Activated CD4-positive, alpha-beta T cell treated with anti-CD3 and anti-CD28 coated beads for 36 hours (primary cell): ENCODE results near the gene PARP14. TPM values are rescaled to one million over a fixed set of nuclear protein-coding genes. Genes with fewer than 3 reads are reported as not detected.
A peak's percentile ranks its signal among the peaks of the same experiment; 100 is the strongest.
"Not testable (repeated sequence)": the region's sequence is repeated elsewhere in the genome, so short reads cannot be mapped to it uniquely, and the experiment has no call there.

ENCODE experiments used
- ATAC-seq: fragments of 200-7000 bp; cut with Tn5 transposase; one replicate; pipeline ENCODE4 v1.10.0; 2021; ENCODE audit warnings: mild to moderate bottlenecking, moderate library complexity
- CTCF ChIA-PET: fragments of 350-600 bp; sonication (Branson Sonifier 250); formaldehyde crosslinking; loops from one replicate; lab custom pipeline; 2021; ENCODE audit warnings: antibody characterized with exemption; lab: Charles Lee
- POLR2A ChIA-PET: fragments of 350-600 bp; sonication (Branson Sonifier 250); formaldehyde crosslinking; loops from one replicate; lab custom pipeline; 2021; ENCODE audit warnings: antibody characterized with exemption, inconsistent platforms; lab: Charles Lee
- DNase-seq: peaks from one replicate; pipeline ENCODE4 v3.0.0-alpha.2; 2020
- H3K27ac Mint-ChIP-seq: one replicate; pipeline ENCODE4 v1.8.0; 2021; ENCODE audit warnings: mixed read lengths
- H3K27me3 Mint-ChIP-seq: one replicate; pipeline ENCODE4 v1.8.0; 2021; ENCODE audit warnings: mixed read lengths
- H3K36me3 Mint-ChIP-seq: one replicate; pipeline ENCODE4 v1.8.0; 2021; ENCODE audit warnings: low read depth, mixed read lengths
- H3K4me1 Mint-ChIP-seq: one replicate; pipeline ENCODE4 v1.8.0; 2021; ENCODE audit warnings: mixed read lengths
- H3K4me3 Mint-ChIP-seq: one replicate; pipeline ENCODE4 v1.8.0; 2021; ENCODE audit warnings: mild to moderate bottlenecking, moderate library complexity, mixed read lengths
- H3K9me3 Mint-ChIP-seq: one replicate; pipeline ENCODE4 v1.8.0; 2021; ENCODE audit warnings: low read depth, mixed read lengths
- intact Hi-C, 2 experiments: fragments of 100-400 bp; cut with DNase I in 1 of 2; cut with micrococcal nuclease in 1 of 2; formaldehyde crosslinking; loops; one replicate each; pipeline versions ENCODE4 v1.14.2 to v1.15.1; 2022 to 2024; cut with DNase I, micrococcal nuclease
- total RNA-seq, 2 experiments: library from RNA; stranded (reverse); gene quantifications; one replicate each; pipeline ENCODE4 v1.2.3, GENCODE V29; 2021

Gene PARP14
- total RNA-seq, 2 experiments from 2014 or later: 51.6 to 57.9 TPM

DNA sequence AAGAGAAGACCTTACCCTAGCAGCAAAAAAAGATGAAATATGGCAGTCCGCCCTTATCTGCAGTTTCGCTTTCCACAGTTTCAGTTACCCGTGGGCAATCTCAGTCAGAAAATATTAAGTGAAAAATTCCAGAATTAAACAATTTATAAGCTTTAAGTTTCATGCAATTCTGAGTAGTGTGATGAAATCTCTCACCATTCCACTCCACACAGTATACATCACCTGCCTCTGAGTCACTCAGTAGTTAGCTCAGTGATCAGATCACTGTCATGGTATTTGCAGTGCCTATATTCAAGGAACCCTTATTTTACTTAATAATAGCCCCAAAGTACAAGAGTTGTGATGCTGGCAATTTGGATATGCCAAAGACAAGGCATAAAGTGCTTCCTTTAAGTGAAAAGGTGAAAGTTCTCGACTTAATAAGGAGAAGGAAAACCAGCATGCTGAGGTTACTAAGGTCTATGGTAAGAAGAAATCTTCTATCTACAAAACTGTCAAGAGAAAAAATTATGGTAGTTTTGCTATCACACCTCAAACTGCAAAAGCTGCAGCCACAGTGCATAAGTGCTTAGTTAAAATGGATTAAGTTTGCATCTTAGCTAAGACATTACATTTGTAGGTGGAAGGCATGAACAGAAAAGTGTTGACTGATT, 64.9 kb downstream of the PARP14 start:
- H3K27me3 Mint-ChIP-seq: no peaks in the 10 kb centered on the region
- intact Hi-C loops: no loop called here
- ChIA-PET POLR2A (no interaction called here), CTCF (interaction anchor here (0.6 to 2.6 kb wide), 3 partner anchors 9 to 148 kb away, joined by 3 to 11 read pairs (median 3); no protein-coding TSS in a partner anchor)
- no peak overlapping the region for H3K4me3 Mint-ChIP-seq
- H3K9me3 Mint-ChIP-seq: no peaks in the 10 kb centered on the region
- ATAC-seq (peak; percentile 66), DNase-seq (no peak)
- H3K4me1 Mint-ChIP-seq: no peaks in the 10 kb centered on the region
- no peak overlapping the region for H3K27ac Mint-ChIP-seq
- peaks cover 33% of the 10 kb centered on the region for H3K36me3 Mint-ChIP-seq

DNA sequence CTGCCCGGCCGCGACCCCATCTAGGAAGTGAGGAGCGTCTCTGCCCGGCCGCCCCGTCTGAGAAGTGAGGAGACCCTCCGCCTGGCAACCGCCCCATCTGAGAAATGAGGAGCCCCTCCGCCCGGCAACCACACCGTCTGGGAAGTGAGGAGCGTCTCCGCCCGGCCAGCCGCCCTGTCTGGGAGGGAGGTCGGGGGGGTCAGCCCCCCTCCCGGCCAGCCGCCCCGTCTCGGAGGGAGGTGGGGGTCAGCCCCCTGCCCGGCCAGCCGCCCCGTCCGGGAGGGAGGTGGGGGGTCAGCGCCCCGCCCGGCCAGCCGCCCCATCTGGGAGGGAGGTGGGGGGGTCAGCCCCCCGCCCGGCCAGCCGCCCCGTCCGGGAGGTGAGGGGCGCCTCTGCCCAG, 66.7 kb downstream of the PARP14 start:
- intact Hi-C loops, CTCF ChIA-PET, H3K4me1 Mint-ChIP-seq, ATAC-seq, H3K4me3 Mint-ChIP-seq, POLR2A ChIA-PET, DNase-seq, H3K9me3 Mint-ChIP-seq, H3K27me3 Mint-ChIP-seq, H3K27ac Mint-ChIP-seq: not testable (repeated sequence)
- peaks cover 30% of the 10 kb centered on the region for H3K36me3 Mint-ChIP-seq

DNA sequence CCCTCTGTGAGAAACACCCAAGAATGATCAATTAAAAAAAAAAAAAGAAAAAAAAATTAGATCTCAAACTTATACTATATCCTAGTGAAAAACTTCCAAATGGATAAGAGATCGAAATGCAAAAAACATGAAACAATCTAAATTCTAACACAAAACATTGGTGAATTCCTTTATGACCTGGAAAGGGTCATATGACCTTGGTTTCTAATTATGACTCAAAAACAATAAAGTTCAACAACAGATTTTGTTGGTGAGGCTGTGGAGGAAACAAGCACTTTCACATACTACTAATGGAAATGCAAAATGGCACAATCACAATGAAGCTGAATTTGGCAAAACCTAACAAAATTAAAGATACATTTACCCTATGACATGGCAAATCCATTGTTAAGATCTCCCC, 67.7 kb downstream of the PARP14 start:
- Mint-ChIP-seq H3K27ac (no peak overlapping the region), H3K4me3 (no peak overlapping the region), H3K36me3 (peaks cover 25% of the 10 kb centered on the region), H3K9me3 (no peaks in the 10 kb centered on the region), H3K27me3 (no peaks in the 10 kb centered on the region), H3K4me1 (no peaks in the 10 kb centered on the region)
- CTCF ChIA-PET: no interaction called here
- intact Hi-C loops: no loop called here
- ATAC-seq (no peak), DNase-seq (no peak)
- POLR2A ChIA-PET: no interaction called here

DNA sequence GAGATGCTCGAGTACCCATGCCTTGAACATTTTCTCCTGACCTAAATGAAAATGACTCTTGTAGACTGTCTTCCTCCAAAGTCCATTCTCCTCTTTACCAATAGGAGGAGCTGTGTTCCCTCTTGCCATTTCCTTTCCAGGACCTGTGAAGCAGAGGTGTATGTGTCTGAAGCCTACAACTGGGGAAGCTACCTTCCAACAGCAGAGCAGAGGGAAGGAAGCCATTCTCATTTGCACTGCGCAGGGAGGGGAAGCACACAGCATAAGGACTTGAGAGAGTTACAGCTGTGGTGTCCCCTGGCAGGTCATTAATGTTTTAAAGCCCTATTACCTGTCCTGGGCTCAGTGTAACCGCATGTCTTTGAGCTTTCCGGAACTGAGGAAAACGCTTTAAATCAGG, 74.3 kb downstream of the PARP14 start:
- ChIA-PET POLR2A (no interaction called here), CTCF (interaction anchor here (0.6 to 2.5 kb wide), 25 partner anchors 10 to 659 kb away, joined by 3 to 11 read pairs (median 4); partner anchors contain the start of gene SEMA5B)
- no peaks in the 10 kb centered on the region for H3K4me1 Mint-ChIP-seq
- no peaks in the 10 kb centered on the region for H3K9me3 Mint-ChIP-seq
- no peaks in the 10 kb centered on the region for H3K27me3 Mint-ChIP-seq
- intact Hi-C loops: loop anchor here (1.0 to 2.0 kb wide), 2 partner anchors 273 to 274 kb away; no protein-coding TSS in a partner anchor
- DNase-seq (peak; percentile 18), ATAC-seq (peak; percentile 87)
- peaks cover 13% of the 10 kb centered on the region for H3K36me3 Mint-ChIP-seq
- no peak overlapping the region for H3K4me3 Mint-ChIP-seq
- H3K27ac Mint-ChIP-seq: no peak overlapping the region

DNA sequence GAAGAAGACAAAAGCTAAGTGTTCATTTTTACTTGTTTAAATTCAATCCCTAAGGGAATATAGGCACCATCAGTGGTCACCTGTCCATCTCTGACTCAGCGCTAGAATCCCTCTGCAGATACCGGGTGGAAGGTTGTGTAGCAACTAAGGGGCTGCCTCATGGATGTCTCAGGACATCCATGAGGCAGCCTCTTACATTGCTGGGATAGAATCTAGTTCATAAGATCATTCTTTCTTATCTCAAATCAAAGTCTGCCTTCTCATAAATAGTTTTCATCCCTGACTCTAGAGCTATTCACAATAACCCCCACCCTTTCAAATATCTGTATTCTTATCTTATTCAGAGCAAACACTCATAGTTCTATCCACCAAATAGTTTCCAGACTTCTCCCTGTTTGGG, 74.9 kb downstream of the PARP14 start:
- Mint-ChIP-seq H3K4me3 (no peak overlapping the region), H3K27ac (no peak overlapping the region), H3K9me3 (no peaks in the 10 kb centered on the region), H3K36me3 (peaks cover 13% of the 10 kb centered on the region), H3K27me3 (no peaks in the 10 kb centered on the region), H3K4me1 (no peaks in the 10 kb centered on the region)
- DNase-seq (no peak), ATAC-seq (no peak)
- ChIA-PET CTCF (interaction anchor here (0.5 to 2.5 kb wide), 26 partner anchors 10 to 658 kb away, joined by 3 to 11 read pairs (median 4); partner anchors contain the start of gene SEMA5B), POLR2A (no interaction called here)
- intact Hi-C loops: loop anchor here (1.0 to 2.0 kb wide), 2 partner anchors 273 kb away; no protein-coding TSS in a partner anchor

DNA sequence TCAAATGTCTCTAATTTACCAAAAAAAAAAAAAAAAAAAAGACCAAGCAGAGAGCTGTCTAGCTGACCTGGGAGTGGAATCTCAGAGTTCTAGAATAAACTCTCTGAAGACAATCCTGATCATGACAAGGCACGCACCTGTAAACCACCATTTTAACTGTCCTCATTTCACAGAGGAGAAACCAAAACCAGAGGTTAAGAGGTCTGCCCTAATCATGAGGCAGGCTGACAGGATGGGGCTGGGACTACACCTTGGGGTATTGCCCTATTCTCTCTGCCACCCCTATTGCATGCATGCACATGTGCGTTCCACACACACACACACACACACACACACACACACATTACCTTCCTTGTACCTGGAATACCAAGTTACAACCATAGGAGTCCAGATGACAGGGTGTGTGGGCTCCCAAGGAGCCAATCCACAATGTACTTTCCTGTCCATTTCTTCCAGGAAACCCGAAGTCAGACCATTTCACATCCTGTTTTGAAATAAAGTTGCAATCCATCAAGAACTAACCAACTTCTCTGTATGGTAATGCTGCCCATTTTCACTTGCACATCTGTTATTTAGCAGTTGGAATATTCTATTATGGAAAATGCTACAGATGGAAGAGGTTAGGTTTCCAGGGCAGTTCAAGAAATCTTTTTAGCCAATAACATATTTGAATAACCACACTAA, 78.4 kb downstream of the PARP14 start:
- CTCF ChIA-PET: interaction anchor here (0.6 to 1.1 kb wide), 2 partner anchors 13 to 62 kb away, joined by 3 to 4 read pairs; no protein-coding TSS in a partner anchor
- intact Hi-C loops: no loop called here

DNA sequence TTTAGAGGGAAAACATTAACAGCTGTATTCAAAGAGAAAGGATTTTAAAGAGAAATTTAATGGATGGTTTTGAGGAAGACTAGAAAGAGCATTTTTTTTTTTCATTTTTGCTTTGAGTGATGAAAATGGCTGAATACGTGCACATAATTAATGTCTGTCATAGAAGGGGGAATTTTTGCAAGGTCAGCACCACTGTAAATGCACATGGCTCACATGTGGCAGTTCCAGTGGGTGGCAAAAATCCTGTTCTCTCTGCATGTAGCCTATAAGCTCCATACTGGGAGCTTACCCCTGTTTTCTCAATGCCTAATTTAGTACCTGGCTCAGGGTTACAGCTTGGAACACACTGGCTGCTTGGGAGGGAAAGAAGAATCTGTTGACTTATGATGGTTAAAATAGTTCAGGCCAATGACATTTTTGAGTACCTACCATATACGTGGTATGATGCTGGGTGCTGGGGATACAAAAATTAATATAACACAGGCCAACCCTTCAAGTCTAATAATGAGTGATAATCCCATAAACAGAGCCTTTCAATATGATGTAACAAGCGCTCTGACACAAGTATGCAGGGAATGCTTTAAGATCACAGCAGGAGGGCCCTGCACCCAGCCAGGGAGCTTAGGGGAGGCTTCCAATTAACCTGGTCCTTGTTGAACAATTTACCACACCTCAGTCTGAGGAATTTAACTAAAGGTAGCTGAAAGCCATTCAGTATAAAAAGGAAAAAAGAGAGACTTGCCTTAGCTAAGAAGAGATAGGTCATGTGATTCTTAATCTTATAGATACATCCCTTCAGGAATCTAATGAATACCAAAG, 80.0 kb downstream of the PARP14 start:
- no peak for ATAC-seq
- H3K36me3 Mint-ChIP-seq: no peaks in the 10 kb centered on the region
- H3K27ac Mint-ChIP-seq: no peak overlapping the region
- CTCF ChIA-PET: interaction anchor here (1.0 to 1.4 kb wide), 2 partner anchors 24 to 268 kb away, joined by 3 to 4 read pairs; partner anchors contain the start of gene SEMA5B
- intact Hi-C loops: no loop called here
- no peak for DNase-seq
- POLR2A ChIA-PET: no interaction called here
- no peaks in the 10 kb centered on the region for H3K9me3 Mint-ChIP-seq
- no peaks in the 10 kb centered on the region for H3K4me1 Mint-ChIP-seq
- H3K4me3 Mint-ChIP-seq: no peak overlapping the region
- H3K27me3 Mint-ChIP-seq: no peaks in the 10 kb centered on the region

More for the DNA sequence above, 78.4 kb downstream of the PARP14 start:
- Mint-ChIP-seq H3K4me1 (no peaks in the 10 kb centered on the region), H3K4me3 (no peak overlapping the region), H3K36me3 (peaks cover 5% of the 10 kb centered on the region), H3K9me3 (no peaks in the 10 kb centered on the region), H3K27me3 (no peaks in the 10 kb centered on the region), H3K27ac (no peak overlapping the region)
- DNase-seq: no peak
- ATAC-seq: no peak
- POLR2A ChIA-PET: no interaction called here

DNA sequence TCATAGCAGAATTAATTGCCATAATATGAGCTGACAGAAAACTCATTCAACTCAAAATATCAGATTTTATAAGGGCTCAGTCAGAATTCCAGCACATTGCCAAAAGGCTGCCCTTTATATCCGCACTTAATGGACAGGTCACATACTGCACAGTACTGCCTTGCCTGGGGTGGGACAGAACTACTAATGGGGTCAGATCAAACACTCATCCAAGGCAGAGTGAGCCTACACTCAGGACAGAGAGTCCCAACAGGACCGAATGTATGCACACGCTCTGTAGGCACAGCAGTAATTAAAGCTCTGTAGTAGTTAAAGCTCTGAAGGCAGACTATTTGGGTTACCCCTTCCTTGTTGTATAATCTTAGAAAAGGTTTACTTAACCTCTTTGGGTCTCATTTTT, 85.8 kb downstream of the PARP14 start:
- Mint-ChIP-seq H3K4me1 (no peaks in the 10 kb centered on the region), H3K9me3 (no peaks in the 10 kb centered on the region), H3K36me3 (peaks cover 12% of the 10 kb centered on the region), H3K27me3 (no peaks in the 10 kb centered on the region), H3K27ac (no peak overlapping the region), H3K4me3 (no peak overlapping the region)
- no peak for DNase-seq
- ChIA-PET POLR2A (no interaction called here), CTCF (no interaction called here)
- intact Hi-C loops: no loop called here
- no peak for ATAC-seq

DNA sequence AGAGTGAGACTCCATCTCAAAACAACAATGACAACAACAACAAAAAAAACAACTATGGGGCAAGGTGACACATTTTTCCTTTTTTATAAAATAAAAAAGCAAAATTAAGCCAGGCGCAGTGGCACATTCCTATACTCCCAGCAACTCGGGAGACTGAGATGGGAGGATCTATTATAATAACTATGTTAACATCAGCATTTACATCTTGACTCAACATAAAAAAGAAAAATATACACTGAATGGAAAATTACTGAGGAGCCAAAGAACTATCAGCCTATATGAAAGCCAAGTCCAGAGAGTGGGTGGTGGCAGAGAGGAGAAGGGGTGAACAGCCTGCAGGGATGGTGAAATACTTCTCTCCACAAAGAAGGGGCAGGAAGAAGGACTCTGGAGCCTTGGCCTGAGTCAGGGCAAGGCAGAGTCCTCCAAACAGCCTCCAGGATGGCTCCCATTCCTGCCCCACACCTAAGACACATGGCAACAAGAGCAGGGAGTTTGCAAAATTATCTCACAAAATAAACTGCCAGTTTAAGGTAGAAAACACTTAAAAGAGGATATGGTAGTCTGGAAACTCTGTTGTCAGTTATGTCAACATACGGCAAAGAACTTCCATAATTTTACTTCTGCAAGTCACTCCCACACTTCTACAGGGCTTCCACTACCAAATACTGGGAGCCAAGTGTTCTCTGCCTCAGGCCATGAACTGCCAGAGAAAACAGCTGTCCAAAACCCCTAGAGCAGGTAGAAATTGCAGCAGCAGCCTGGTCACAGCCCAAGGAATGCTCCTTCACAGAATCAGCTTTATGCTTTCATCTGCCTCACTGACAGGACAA, 87.1 kb downstream of the PARP14 start:
- no peak for DNase-seq
- ChIA-PET CTCF (no interaction called here), POLR2A (no interaction called here)
- Mint-ChIP-seq H3K4me1 (no peaks in the 10 kb centered on the region), H3K27ac (no peak overlapping the region), H3K36me3 (peaks cover 12% of the 10 kb centered on the region), H3K9me3 (no peaks in the 10 kb centered on the region), H3K27me3 (no peaks in the 10 kb centered on the region), H3K4me3 (no peak overlapping the region)
- intact Hi-C loops: no loop called here
- ATAC-seq: no peak

DNA sequence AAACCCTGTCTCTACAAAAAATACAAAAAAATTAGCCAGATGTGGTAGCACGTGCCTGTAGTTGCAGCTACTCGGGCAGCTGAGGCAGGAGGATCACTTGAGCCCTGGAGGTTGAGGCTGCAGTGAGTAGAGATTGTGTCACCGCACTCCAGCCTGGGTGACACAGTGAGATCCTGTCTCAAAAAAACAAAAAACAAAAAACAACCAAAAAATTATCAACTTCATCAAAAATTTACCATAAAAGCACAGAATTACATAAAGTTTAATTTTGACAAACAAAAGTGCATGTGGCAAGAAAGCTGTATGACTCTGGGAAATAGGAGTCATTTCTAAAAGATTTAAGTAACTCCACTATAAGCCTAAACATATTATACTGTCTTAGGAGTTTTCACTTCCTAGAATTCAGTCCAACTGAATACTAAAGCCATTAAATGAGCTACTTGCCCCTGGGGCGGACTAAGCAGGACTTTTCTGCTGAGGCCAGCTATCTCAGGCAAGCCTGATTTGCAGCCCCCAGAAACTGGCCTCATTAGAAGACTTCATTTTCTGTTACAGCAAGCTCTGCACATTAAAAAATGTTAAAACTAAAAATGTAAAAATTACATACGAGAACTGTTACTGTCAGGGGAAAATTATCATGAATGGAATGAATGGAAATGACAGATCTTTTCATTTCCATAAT, 90.0 kb downstream of the PARP14 start:
- POLR2A ChIA-PET: interaction anchor here (0.6 kb wide), 1 partner anchor 766 kb away, joined by 3 read pairs; no protein-coding TSS in a partner anchor
- H3K4me3 Mint-ChIP-seq: no peak overlapping the region
- H3K36me3 Mint-ChIP-seq: peaks cover 12% of the 10 kb centered on the region
- intact Hi-C loops: no loop called here
- CTCF ChIA-PET: interaction anchor here (0.6 to 1.9 kb wide), 4 partner anchors 12 to 1341 kb away, joined by 3 to 7 read pairs (median 3); no protein-coding TSS in a partner anchor
- H3K9me3 Mint-ChIP-seq: no peaks in the 10 kb centered on the region
- H3K27me3 Mint-ChIP-seq: no peaks in the 10 kb centered on the region
- no peak for DNase-seq
- no peak for ATAC-seq
- no peak overlapping the region for H3K27ac Mint-ChIP-seq
- no peaks in the 10 kb centered on the region for H3K4me1 Mint-ChIP-seq
